Natural killer cell (primary cell): ENCODE measurements around the gene KIAA1671. TPM values are rescaled to one million over a fixed set of nuclear protein-coding genes. Genes with fewer than 3 reads are reported as not detected.

ENCODE experiments used
- ATAC-seq, 3 donors: fragments of 150-1000 bp in 2 of 3; fragments of 200-7000 bp in 1 of 3; cut with Tn5 transposase; 1 replicate in 1 of 3; 2 replicates in 2 of 3; pipeline ENCODE4 v1.10.0; 2021; ENCODE audit warnings: mild to moderate bottlenecking in 2 of 3, moderate library complexity in 2 of 3
- DNase-seq, 2 donors: peaks; one replicate each; pipeline versions ENCODE4 v3.0.0 to v3.0.0-alpha.2; 2013 to 2021; ENCODE audit warnings: mixed read lengths in 1 of 2
- H3K27ac ChIP-seq: one replicate; pipeline ENCODE4 v1.5.1; 2013; ENCODE audit warnings: mild to moderate bottlenecking, low read length
- H3K27me3 ChIP-seq: one replicate; pipeline ENCODE4 v1.6.1; 2013; ENCODE audit warnings: low read length; ENCODE audit not compliant: control insufficient read depth, insufficient read depth
- H3K36me3 ChIP-seq: one replicate; pipeline ENCODE4 v1.6.1; 2013; ENCODE audit warnings: low read length; ENCODE audit not compliant: control insufficient read depth, insufficient read depth
- H3K4me1 ChIP-seq: one replicate; pipeline ENCODE4 v1.6.1; 2013; ENCODE audit warnings: low read length; ENCODE audit not compliant: control insufficient read depth, insufficient read depth
- H3K4me3 ChIP-seq: one replicate; pipeline ENCODE4 v1.5.1; 2013; ENCODE audit warnings: low read length
- H3K9me3 ChIP-seq: one replicate; pipeline ENCODE4 v1.6.1; 2013; ENCODE audit warnings: low read length; ENCODE audit not compliant: control insufficient read depth, insufficient read depth
- H3K27ac Mint-ChIP-seq, 2 donors: one replicate each; pipeline ENCODE4 v1.8.0; 2022; ENCODE audit warnings: mild to moderate bottlenecking in 2 of 2, mixed read lengths in 2 of 2, moderate library complexity in 1 of 2
- H3K27me3 Mint-ChIP-seq, 2 donors: one replicate each; pipeline ENCODE4 v1.8.0; 2022; ENCODE audit warnings: low read depth in 2 of 2, mixed read lengths in 2 of 2
- H3K36me3 Mint-ChIP-seq: one replicate; pipeline ENCODE4 v1.8.0; 2022; ENCODE audit warnings: mixed read lengths
- H3K4me1 Mint-ChIP-seq, 2 donors: one replicate each; pipeline ENCODE4 v1.8.0; 2022; ENCODE audit warnings: mixed read lengths in 2 of 2
- H3K4me3 Mint-ChIP-seq: one replicate; pipeline ENCODE4 v1.8.0; 2022; ENCODE audit warnings: mild to moderate bottlenecking, moderate library complexity, mixed read lengths
- H3K9me3 Mint-ChIP-seq, 2 donors: one replicate each; pipeline ENCODE4 v1.8.0; 2022; ENCODE audit warnings: mixed read lengths in 2 of 2
- WGBS: methylation state at CpG from one replicate; pipeline ENCODE4 v1.1.7; 2013; ENCODE audit warnings: missing lambda C conversion rate; ENCODE audit not compliant: insufficient coverage; 5-methylcytosine and 5-hydroxymethylcytosine counted together
- intact Hi-C: fragments of 100-400 bp; cut with micrococcal nuclease; formaldehyde crosslinking; loops from one replicate; pipeline ENCODE4 v1.14.2; 2022
- total RNA-seq, 4 donors: library from RNA; stranded (reverse); fragments of 120-200 nt in 1 of 4; gene quantifications; one replicate each; pipeline versions ENCODE4 v1.2.3 to v1.2.4, GENCODE V29; 2013 to 2022
- TF ChIP-seq, protein P1 (sequence below): fragments of 200-600 bp; IDR thresholded peaks from one replicate; pipeline ENCODE4 v1.8.0; 2022; ENCODE audit warnings: antibody characterized with exemption

KIAA1671 gene
- total RNA-seq, 3 donors from 2014 or later (not counting 1 experiment from before 2014, with no cell fraction given), result 3.6 to 24.0 (median 7.3) TPM

DNA sequence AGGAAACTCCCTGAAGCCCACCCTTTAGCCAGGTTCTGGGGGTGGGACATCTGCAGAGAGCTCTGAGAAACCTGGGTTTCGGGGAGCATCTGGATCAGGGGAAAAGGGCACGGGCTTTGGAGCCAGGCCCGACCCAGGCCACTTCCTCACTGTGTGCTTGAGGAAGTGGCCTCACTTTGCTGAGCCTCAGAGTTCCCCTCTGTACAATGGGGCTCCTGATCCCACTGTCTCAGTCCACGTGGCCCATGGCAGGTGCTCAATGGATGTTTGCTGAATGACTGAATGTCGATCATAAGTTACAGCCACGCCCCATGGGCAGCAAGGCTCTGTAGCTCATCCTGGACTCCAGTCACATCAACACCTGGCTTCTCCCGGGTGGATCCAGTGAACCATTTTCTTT lies 248.5 kb downstream of the KIAA1671 start:
- TF ChIP-seq, protein P1, sequence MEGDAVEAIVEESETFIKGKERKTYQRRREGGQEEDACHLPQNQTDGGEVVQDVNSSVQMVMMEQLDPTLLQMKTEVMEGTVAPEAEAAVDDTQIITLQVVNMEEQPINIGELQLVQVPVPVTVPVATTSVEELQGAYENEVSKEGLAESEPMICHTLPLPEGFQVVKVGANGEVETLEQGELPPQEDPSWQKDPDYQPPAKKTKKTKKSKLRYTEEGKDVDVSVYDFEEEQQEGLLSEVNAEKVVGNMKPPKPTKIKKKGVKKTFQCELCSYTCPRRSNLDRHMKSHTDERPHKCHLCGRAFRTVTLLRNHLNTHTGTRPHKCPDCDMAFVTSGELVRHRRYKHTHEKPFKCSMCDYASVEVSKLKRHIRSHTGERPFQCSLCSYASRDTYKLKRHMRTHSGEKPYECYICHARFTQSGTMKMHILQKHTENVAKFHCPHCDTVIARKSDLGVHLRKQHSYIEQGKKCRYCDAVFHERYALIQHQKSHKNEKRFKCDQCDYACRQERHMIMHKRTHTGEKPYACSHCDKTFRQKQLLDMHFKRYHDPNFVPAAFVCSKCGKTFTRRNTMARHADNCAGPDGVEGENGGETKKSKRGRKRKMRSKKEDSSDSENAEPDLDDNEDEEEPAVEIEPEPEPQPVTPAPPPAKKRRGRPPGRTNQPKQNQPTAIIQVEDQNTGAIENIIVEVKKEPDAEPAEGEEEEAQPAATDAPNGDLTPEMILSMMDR, result no peak
- no peaks in the 10 kb centered on the region for H3K27me3 ChIP-seq
- no peak overlapping the region for H3K4me3 Mint-ChIP-seq
- H3K27ac ChIP-seq, result no peak overlapping the region
- ATAC-seq (no peak), DNase-seq (no peak)
- WGBS, result 75% methylated on average over 7 of the region's 7 CpGs
- no peaks in the 10 kb centered on the region for H3K36me3 ChIP-seq
- no peak overlapping the region for H3K27ac Mint-ChIP-seq
- no peaks in the 10 kb centered on the region for H3K36me3 Mint-ChIP-seq
- intact Hi-C loops, result no loop called here
- H3K4me1 Mint-ChIP-seq, result peaks cover 0 to 5% of the 10 kb centered on the region in 2 donors
- H3K9me3 Mint-ChIP-seq, result no peaks in the 10 kb centered on the region
- H3K4me3 ChIP-seq, result no peak overlapping the region
- no peaks in the 10 kb centered on the region for H3K27me3 Mint-ChIP-seq
- H3K4me1 ChIP-seq, result no peaks in the 10 kb centered on the region
- no peaks in the 10 kb centered on the region for H3K9me3 ChIP-seq

GRCh38 chr22:25201557-25202273 lies 249.2 kb downstream of the KIAA1671 start:
- 57% methylated on average over 9 of the region's 10 CpGs for WGBS
- Mint-ChIP-seq H3K27me3 (no peaks in the 10 kb centered on the region), H3K36me3 (no peaks in the 10 kb centered on the region), H3K4me3 (no peak overlapping the region), H3K27ac (no peak overlapping the region), H3K9me3 (no peaks in the 10 kb centered on the region), H3K4me1 (peaks cover 0 to 5% of the 10 kb centered on the region in 2 donors)
- Histone ChIP-seq H3K27me3 (no peaks in the 10 kb centered on the region), H3K36me3 (no peaks in the 10 kb centered on the region), H3K9me3 (no peaks in the 10 kb centered on the region), H3K4me1 (no peaks in the 10 kb centered on the region), H3K27ac (no peak overlapping the region), H3K4me3 (no peak overlapping the region)
- intact Hi-C loops, result loop anchor here (1.0 kb wide), 1 partner anchor 120 kb away; no protein-coding TSS in a partner anchor
- TF ChIP-seq, protein P1, result no peak
- DNase-seq, result no peak
- ATAC-seq, result no peak

- Histone ChIP-seq H3K27me3 (no peaks in the 10 kb centered on the region), H3K9me3 (no peaks in the 10 kb centered on the region), H3K4me3 (no peak overlapping the region), H3K36me3 (no peaks in the 10 kb centered on the region), H3K4me1 (no peaks in the 10 kb centered on the region), H3K27ac (no peak overlapping the region)
- ATAC-seq, result peak; percentile 62 to 84 (median 68)
- TF ChIP-seq, protein P1, result peak; percentile 86
- Mint-ChIP-seq H3K4me3 (no peak overlapping the region), H3K36me3 (no peaks in the 10 kb centered on the region), H3K27ac (no peak overlapping the region), H3K27me3 (no peaks in the 10 kb centered on the region), H3K4me1 (peaks cover 0 to 5% of the 10 kb centered on the region in 2 donors), H3K9me3 (no peaks in the 10 kb centered on the region)
- DNase-seq, result peak; percentile 40 to 71
- 54% methylated on average over 15 of the region's 15 CpGs for WGBS
- intact Hi-C loops, result loop anchor here (1.0 kb wide), 1 partner anchor 121 kb away; no protein-coding TSS in a partner anchor
Observed at GRCh38 chr22:25202290-25202921, 249.9 kb downstream of the KIAA1671 start.
